ENCODE measurements around the gene MROH9. TPM values are rescaled to one million over a fixed set of nuclear protein-coding genes. Genes with fewer than 3 reads are reported as not detected.

Gene MROH9
- total and polyA plus RNA-seq, 9 of the 15 experiments (the other 6 are each of a cell fraction or from before 2014, with no cell fraction given), result not detected

- CTCF ChIA-PET (ENCODE audit: low intra/inter-chr PET ratio), result no interaction called here
Measured at GRCh38 chr1:171090604-171091003, 155.3 kb downstream of the MROH9 start, which contains the start of gene FMO3. Gene FMO3 (plus strand): TSS chr1:171090905. CDS start chr1:171092659, 1,754 bp downstream.

More at GRCh38 chr1:171090604-171091003, 155.3 kb downstream of the MROH9 start, which contains the start of gene FMO3:
- no peak within 1 kb of the TSS for H3K4me2 ChIP-seq (ENCODE audit: insufficient read depth, low read length)
- H3K4me3 ChIP-seq, result no peak within 1 kb of the TSS
- POLR2A ChIA-PET, result no interaction called here
- H3K4me1 ChIP-seq (replicated peaks in 1 of 2; ENCODE audit: control insufficient read depth in 2 of 2, insufficient read depth in 2 of 2, low read length in 2 of 2), result no peaks in the 10 kb centered on the region
- FAIRE-seq (no peak), ATAC-seq (no peak), DNase-seq (ENCODE audit: extremely low read depth in 1 of 4, low spot score in 3 of 4) (no peak)
- H3K79me2 ChIP-seq (ENCODE audit: control insufficient read depth, insufficient read depth, low read length), result no peaks in the 10 kb centered on the region
- 4% methylated on average over 5 of the region's 5 CpGs for WGBS (ENCODE audit: insufficient coverage, low coverage, missing lambda C conversion rate)
- peaks cover 2% of the 10 kb centered on the region; the same call in 1 of the 2 replicates for H3K9me3 ChIP-seq (replicated peaks; ENCODE audit: control insufficient read depth, insufficient read depth, low read depth, low read length)
- no peak within 1 kb of the TSS for H2AFZ ChIP-seq (ENCODE audit: low read depth, low read length)
- intact Hi-C loops (cut with micrococcal nuclease), result no loop called here
- H3K9ac ChIP-seq (ENCODE audit: insufficient read depth in 1 of 2, low read depth in 2 of 2, low read length in 2 of 2), result no peak within 1 kb of the TSS
- H4K20me1 ChIP-seq (replicated peaks; ENCODE audit: control insufficient read depth, insufficient read depth, low read length), result no peaks in the 10 kb centered on the region
- no peaks in the 10 kb centered on the region for H3K27me3 ChIP-seq (ENCODE audit: control insufficient read depth in 2 of 2, insufficient read depth in 2 of 2, low read length in 2 of 2)
- in situ Hi-C loops (cut with MboI), result no loop called here
- no peaks in the 10 kb centered on the region for H3K9me1 ChIP-seq (ENCODE audit: control insufficient read depth, insufficient read depth, low read length)
- H3K27ac ChIP-seq (ENCODE audit: extremely low read depth, low read depth, low read length), result no peak within 1 kb of the TSS
- no TSS peak for BruUV-seq (replicated peaks)
- H3K36me3 ChIP-seq (ENCODE audit: control insufficient read depth, insufficient read depth, low read length), result no peaks in the 10 kb centered on the region
- TF ChIP-seq OTX1 (CRISPR knock-in tag; IDR thresholded peaks at IDR 0.05), result no peak
- no peak for TF ChIP-seq BMI1 (IDR thresholded peaks at IDR 0.05; ENCODE audit: low read length)
- TF ChIP-seq U2AF2 (optimal IDR thresholded peaks at IDR 0.05; ENCODE audit: low read depth, low read length), result no peak
- TF ChIP-seq ZNF668 (CRISPR knock-in tag; IDR thresholded peaks at IDR 0.05), result no peak
- TF ChIP-seq DMBX1 (CRISPR knock-in tag; IDR thresholded peaks at IDR 0.05; ENCODE audit: borderline replicate concordance), result no peak
- no peak for TF ChIP-seq TSHZ1 (CRISPR knock-in tag; IDR thresholded peaks at IDR 0.05)
- TF ChIP-seq ETS1 (conservative IDR thresholded peaks at IDR 0.05; ENCODE audit: control insufficient read depth, low read depth, low read length), result no peak
- no peak for TF ChIP-seq ZNF3 (CRISPR knock-in tag; IDR thresholded peaks at IDR 0.05)
- TF ChIP-seq NR3C1 (CRISPR knock-in tag; IDR thresholded peaks at IDR 0.05), result no peak
- TF ChIP-seq RFX5 (IDR thresholded peaks at IDR 0.05; ENCODE audit: low read depth, low read length), result no peak
- no peak for TF ChIP-seq E2F1 (CRISPR knock-in tag; IDR thresholded peaks at IDR 0.05)
- no peak for TF ChIP-seq NFE2 (IDR thresholded peaks at IDR 0.05; ENCODE audit: low read depth)
- TF ChIP-seq SMAD4 (CRISPR knock-in tag; conservative IDR thresholded peaks at IDR 0.05), result no peak

All from K562 (cell line).